Stimulated activated naive CD8-positive, alpha-beta T cell treated with anti-CD3 and anti-CD28 coated beads, Interleukin-15, Interleukin-2, amounts not matched to agents 100 U/mL and 50 U/mL, for 24 hours (primary cell): Measurements from ENCODE around the gene LRPAP1.
A peak's percentile ranks its signal among the peaks of the same experiment; 100 is the strongest.
"Not testable (repeated sequence)": the region's sequence is repeated elsewhere in the genome, so short reads cannot be mapped to it uniquely, and the experiment has no call there.

Source experiments
- ATAC-seq: fragments of 150-1000 bp; cut with Tn5 transposase; one replicate; pipeline ENCODE4 v1.10.0; 2021
- DNase-seq: peaks from one replicate; pipeline ENCODE4 v3.0.0; 2021

LRPAP1 gene

DNA sequence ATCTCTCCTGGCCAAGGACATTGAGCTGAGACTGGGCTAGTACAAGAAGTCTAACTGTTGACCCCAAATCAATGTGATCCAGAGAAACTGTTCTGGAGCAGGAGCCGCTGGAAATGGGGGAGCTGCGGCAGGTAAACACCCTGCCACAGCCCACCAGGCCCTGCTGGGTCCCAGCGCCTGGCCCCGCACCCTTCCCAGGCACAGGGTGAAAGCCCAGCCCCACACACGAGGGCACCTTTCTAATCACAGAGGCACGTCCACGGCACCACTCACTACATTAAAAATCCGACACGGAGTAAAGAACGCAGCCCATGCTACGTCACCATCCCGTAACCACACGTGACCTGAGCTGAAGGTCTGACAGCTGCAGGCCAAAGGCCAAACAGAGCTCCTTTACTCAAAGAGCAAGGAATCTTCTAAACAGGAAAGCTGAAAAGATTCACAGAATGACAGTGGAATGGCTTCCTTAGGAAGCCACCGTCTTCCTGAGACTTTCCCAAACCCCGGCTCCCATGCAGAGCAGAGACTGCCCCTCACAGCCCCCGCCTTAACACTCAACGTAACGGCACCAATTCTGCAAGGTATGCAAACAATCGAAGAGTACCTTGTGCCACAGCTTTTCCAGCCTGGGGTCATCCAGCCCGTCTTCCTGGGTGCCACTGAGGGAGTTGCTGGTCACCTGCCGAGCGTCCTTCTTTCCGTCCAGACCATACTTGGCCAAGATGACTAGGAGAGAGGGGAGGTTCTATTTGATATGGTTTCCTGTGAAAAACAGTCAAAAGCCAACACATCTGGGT, 12.6 kb downstream of the LRPAP1 start:
- no peak for DNase-seq
- ATAC-seq, result no peak

- DNase-seq, result no peak
- ATAC-seq, result no peak
Observed at GRCh38 chr4:3518941-3519340, 13.3 kb downstream of the LRPAP1 start.

- ATAC-seq (no peak), DNase-seq (no peak)
Observed at GRCh38 chr4:3518511-3518880, 13.7 kb downstream of the LRPAP1 start.

GRCh38 chr4:3517731-3518510, 14.3 kb downstream of the LRPAP1 start:
- DNase-seq, result no peak
- ATAC-seq, result no peak

DNA sequence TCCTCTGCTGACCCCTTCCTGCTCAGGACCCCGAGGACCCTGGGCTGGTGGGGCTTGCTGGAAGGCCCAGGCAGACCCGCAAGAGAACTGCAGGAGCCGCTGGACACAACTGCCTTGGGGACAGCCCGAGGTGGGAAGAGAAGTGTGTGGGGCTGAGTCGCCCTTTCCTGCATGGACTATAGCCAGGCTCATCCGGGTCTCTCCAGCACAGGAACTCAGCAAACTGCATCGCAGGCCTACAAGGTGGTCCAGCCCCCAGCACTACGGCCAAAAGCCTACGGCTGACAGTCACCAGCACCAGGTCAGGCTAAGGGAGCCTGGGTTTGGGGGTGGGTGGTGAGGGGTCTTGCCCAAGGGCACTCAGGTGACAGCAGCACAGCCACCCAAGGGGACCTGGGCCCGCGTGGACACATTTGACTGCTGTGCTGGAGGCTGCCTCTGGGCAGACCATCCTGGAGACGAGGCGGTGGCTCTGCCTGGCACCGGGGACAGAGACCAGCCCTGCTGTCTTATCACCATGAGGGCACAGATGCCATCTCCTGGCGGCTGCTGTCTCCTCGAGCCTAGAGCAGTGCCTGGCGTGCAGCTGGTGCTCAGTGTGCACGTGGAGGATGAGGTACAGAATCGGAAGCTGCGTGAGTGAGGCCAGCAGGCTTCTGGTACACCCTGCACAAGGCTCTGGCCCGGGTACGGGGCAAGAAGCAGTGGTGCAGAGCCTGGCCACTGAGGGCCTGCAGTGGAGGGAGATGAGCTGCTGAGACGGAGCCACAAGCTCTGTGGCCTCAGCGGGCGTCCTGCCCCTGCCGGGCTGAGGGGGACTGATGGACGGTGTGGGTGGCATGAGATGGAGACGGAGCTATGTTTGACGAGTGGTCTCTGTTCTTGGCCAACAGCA, 15.1 kb downstream of the LRPAP1 start:
- DNase-seq (no peak), ATAC-seq (no peak)

DNA sequence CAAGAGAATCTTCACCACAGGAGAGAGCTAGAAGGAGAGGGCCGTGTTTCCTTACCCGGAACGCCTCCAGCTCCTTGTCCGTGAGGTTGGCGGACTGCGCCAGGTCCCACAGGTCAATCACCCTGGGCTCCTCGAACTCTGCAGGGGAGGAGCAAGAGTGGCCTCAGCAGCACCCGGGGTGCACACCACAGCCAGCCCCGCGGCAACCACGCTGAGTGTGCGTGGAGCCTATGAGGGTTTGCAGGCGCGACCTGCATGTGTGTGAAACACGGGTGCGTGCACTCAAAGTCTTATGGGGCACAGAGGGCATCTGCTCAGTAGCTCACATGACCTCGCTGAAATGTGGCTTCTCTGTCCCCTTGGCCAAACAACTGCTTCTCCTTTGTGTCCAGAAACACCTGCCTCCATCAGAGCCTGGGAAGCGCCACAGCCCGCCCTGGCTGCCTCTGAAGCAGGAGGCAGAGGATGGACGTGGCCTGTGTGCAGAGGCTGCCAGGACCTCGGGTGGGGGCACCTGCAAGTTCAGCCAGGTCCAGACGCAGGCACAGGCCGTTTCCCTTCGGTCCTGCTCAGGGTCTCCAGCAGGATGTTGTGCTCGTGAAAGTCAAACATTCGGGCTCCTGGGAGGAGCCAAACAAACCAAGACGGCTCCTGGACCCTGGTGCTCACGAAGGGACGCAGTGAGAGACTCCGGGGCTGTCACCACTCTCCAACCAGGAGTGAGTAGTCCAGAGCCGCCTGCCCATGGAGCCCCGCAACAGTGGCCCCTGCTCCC, 16.0 kb downstream of the LRPAP1 start:
- ATAC-seq (no peak), DNase-seq (no peak)

DNA sequence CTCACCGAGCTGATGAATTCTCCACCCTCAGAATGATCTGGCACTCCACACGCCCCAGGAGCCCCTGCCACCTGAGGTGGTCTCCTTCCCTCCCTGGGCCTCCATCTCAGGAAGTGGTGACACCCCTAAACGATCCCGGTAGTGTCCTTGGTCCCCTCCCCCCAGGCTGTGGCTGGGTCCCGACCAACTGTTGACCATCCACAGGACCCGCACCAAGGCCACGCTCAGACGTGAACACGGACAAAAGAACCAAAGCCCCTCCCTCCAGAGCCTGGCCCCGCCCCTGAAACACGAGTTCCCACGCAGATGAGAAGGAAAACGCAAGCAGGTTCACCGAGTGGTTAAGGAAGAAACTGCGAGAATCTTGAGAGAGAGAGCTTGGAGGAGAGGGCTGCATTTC, 16.6 kb downstream of the LRPAP1 start:
- DNase-seq (no peak), ATAC-seq (no peak)

DNA sequence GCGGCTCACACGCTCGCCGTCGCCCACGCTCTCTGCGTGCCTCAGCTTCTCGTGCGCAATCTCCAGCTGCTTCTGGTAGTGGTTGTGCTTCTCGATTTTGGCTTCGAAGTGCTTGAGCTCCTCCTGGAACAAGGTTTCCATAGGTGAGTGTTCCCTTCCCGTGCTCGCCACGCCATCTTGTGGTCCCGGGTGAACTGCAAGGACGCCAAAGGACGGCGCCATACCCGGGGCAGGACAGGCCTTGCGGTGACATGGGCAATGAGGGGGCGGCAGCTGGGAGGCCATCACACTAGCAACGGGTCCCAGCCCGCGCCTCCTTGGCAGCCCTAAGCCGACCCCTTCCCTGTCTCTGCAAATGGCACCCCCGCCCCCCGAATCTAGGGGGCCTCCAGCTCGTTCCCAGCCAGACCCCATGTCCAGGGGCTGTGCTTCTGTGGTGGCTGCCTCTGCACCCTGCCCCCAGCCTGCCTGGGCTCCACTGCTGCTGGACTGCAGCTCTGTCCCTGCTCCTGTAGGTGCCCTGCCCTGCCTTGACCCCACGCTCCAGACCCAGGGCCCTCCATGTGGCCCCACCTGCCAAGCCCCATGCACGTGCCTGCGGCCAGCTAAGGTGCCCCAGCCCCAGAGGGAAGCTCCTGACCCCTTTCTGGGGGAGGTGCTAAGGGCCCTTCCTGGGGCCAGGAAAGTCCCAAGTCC, 17.3 kb downstream of the LRPAP1 start:
- no peak for ATAC-seq
- DNase-seq, result no peak

DNA sequence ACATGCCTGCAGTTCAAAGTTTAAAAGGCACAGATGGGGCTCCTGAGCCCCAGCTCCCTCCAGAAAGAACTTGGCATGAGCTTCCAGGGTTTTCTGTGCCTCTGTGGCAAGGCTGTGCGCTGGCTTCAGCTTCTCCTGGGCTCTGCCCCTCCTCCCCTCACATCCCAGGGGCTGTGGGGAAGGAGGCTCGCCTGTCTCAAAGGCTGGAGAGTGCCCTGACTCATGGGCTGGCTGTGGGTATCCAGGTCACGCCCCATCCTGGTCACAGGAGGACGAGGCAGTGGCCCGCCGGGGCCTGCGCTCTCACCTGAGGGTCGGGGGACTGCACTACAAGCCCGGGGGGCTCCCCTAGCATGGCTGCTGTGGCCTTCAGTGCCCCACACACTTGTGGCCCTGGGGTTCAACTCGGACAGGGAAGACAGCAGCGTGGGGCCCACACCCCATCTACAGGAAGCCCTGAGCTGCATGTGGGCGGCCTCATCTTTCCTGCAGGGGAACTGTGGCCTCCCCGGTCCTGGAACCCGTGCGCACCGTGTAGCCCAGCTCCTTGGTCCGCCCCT, 17.9 kb downstream of the LRPAP1 start:
- no peak for DNase-seq
- ATAC-seq, result peak; percentile 13

- DNase-seq (no peak), ATAC-seq (no peak)
Observed at GRCh38 chr4:3513807-3514206, 18.4 kb downstream of the LRPAP1 start.

DNA sequence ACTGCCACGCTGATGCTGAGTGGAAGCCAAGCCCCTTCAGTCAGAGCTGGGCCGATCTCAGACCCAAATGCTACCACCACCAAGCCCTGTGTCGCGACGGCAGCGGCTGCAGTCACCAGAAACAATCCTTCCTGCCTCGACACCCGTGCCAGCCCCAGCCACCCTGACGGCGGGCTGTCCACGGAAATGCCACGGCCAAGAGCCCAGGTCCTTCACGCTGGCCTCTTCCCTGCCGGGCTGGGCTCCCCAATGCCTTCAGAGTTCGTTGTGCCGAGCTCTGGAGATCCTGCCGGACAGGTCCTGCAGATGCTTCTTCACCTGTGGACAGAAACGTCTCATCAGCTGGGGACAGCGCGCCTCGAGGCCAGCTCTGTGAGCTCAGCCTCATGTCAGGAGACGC, 19.5 kb downstream of the LRPAP1 start:
- DNase-seq, result no peak
- no peak for ATAC-seq

DNA sequence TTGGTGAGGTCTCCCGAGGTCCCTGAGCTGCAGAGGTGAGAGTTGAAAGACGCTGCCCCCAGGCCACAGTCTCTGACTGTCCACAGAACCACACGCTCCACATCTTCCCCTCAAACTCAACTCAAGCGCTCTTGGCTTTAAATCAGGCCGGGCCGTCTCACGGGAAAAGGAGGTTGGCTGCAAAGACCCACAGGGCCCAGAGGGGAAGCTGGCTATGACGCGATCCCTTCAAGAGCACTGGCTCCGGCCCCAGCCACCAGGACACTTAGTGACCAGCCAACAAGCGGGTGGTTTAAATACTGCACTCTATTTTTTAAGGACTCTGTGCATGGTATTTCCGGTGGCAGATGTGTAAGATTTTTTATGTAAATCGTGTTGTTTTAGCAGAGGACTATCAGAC, 19.9 kb downstream of the LRPAP1 start:
- no peak for DNase-seq
- no peak for ATAC-seq

- ATAC-seq, DNase-seq: not testable (repeated sequence)
Observed at GRCh38 chr4:3511601-3512000, 20.6 kb downstream of the LRPAP1 start.

DNA sequence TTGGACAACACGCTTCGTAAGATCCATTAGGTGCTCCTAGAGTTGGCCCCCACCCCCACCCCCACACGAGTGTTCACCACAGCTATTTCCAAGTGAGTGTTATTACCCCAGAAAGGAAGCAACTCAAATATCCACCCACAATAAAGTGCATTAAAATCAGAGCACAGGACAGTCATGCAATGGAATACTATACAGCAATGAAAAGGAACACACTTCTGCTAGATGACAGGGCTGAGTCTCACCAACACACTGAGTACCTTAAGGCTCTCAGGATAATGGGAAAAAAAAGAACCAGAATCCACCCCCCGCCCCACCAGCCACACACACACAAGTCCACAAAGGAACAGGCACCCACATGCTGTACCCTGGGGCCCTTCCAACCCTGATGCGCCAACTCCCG, 21.0 kb downstream of the LRPAP1 start:
- DNase-seq (no peak), ATAC-seq (no peak)

DNA sequence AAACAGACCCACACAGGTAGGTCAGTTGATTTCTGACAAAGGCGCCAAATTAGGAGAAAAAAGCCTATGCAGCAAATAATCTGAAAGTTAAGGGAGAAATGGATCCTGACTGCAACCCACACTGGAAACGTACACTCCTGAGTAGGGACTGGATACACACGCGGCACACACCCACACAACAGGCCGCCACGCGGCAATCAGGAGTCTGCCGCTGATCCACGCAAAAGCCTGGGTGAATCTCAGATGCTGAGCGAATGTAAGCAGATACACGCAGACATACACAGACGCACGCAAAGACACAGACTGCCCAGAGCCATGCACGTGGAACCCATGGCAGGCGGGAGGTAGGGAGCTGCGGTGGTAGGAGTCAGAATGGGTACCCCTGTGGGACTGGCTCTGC, 21.7 kb downstream of the LRPAP1 start:
- DNase-seq (no peak), ATAC-seq (no peak)

GRCh38 chr4:3508542-3508941, 23.7 kb downstream of the LRPAP1 start:
- ATAC-seq (no peak), DNase-seq (no peak)

GRCh38 chr4:3505231-3505630, 27.0 kb downstream of the LRPAP1 start:
- no peak for ATAC-seq
- DNase-seq, result no peak

DNA sequence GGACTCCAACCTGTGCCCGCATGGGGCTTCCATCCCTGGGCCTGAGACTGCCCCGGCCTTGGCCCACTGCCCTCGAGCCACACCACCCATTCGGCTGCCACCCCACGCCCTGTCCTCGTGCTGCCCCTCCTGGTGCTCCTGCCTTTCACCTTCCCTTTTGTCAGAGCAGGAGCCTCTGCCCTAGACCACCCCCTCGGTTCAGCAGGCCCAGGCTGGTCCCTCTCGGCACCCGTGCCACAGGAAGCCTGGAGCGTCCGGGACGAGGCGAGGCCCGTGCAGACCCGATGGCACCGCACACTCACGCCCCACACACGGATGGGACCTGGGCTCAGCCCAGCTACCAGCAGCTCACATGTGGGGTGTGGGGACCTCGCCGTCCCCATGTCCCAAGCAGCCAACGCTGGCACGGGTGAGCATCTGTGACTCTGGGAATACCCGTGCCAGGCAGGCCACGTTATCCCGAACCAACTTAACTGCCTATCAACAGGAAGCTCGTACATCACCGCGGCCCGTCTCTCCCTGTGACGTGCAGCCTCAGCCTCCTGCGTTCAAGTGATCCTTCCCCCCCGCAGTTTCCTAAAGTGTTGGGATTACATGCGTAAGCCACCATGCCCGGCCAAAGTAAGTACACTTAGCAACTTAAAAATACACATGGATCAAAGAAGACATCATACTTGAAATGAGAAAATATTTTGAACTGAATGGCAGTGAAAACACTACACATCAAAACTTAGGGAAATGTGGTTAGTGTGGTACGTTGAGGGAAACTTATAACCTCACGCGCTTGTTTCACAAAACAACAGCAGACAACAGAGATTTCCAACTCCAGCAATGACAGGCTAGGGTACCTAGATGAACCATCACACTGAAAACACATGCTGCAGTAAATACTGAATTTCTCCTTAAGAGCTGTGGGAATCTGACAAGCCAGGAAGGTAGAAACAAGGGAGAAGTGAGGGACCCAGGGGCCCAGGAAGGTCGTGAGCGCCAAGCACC, 29.0 kb downstream of the LRPAP1 start:
- ATAC-seq, result no peak
- no peak for DNase-seq

DNA sequence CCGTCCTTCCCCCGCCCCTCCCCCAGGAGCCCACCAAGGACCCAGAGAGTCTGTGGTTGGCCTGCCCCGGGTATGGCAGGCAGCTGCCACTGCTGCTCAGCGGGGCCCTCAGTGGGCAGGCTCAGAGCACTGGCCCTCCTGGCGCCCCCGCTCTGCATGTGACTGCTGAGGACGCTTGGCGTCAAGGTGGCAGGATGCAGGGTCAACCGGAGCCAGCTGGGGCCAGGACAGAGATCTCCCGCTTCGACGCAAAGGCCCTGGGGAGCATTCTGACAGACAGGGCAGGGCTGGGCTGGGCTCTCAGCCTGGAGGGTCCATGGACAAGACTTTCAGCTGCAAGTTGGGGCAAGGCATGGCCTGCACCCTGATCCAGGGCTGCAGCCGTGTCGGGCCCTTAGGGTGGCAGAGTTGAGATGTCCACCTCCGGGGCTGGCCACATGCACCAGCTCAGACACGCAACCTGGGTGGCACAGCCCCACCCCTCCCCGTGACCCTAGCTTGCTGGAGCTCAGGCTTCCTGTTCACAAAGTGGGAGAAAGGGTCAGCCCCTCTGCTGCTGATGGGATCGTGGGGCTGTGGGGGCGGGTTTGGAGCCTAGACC, 30.3 kb downstream of the LRPAP1 start:
- ATAC-seq, result no peak
- no peak for DNase-seq
